Activated CD8-positive, alpha-beta memory T cell treated with anti-CD3 and anti-CD28 coated beads, Interleukin-2, amount 50 U/mL, for 24 hours (primary cell): ENCODE measurements around the gene WDR3.
"Not testable (repeated sequence)": the region's sequence is repeated elsewhere in the genome, so short reads cannot be mapped to it uniquely, and the experiment has no call there.

Experiments used
- DNase-seq: peaks from one replicate; pipeline ENCODE4 v3.0.0-alpha.2; 2020; ENCODE audit errors: extremely low read depth

The WDR3 gene

DNA sequence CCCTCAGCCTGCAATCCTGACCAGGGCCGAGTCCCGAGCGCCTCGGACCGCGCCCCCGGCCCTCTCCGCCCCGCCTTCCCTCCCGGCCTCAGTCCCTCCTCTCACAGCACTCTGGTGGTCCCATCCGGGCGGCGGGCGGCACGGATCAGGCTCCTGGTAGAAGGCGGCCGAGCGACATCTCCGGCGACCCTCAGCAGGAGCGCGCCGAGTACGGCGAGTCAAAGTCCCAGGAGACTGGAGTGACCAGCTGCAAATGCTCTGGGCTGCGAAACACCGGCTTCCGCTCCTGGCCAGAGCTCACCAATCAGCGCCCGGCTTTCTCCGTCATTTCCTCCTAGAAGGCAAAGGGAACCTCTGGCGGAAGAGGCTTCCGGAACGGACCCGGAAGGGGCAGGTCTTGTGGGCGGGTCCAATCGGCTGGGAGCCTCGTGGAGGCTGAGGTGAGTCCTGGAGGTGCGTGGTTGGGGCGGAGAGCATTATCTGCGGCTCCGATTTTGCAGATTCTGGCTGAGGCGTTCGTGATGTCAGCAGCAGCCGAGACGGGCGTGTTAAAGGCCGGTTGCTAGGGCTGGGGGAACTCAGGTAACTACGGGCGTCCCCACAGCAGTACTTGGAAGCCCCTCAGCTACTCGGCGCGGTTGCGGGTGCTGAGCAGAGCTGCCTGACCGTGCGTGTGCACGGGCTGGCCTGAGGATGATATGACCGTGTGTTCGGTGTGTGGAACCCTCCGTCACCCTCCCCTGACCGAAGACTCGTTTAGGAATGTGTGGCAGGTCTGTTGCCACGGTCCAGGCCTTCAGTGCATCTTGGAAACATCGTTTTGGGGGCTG lies at the start of gene WDR3, which contains the start of gene GDAP2:
WDR3 (plus strand) TSS at position 397 of the 830 bp plus-strand sequence. CDS start 3,581 bp downstream, outside the sequence.
GDAP2 (minus strand) TSS at position 279 of the 830 bp plus-strand sequence. CDS start 9,264 bp downstream, outside the sequence.
- DNase-seq = peak; percentile 93

- DNase-seq = no peak
Observed at GRCh38 chr1:117883616-117884015, 45.9 kb upstream of the WDR3 start.

- no peak for DNase-seq
Observed at GRCh38 chr1:117886101-117886795, 43.3 kb upstream of the WDR3 start.

DNA sequence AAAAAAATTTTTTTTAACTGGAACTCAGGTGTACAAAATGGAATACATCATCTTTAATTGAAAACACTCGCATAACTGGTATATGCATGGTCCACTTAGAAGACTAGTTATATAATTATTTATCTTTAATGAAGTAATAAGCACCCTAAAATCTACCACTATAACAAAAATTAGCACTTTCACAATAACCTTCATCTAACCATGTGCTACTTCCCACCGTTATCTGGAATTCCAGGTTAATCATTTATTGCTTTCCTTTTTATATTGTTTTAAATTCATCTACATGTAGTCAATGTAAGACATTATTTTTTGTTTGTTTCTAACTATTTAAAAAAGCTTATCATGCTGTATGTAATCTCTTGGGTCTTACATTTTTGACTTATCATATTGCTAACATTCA lies 39.1 kb upstream of the WDR3 start:
- DNase-seq = no peak

- no peak for DNase-seq
Observed at GRCh38 chr1:117892512-117892911, 37.0 kb upstream of the WDR3 start.

- DNase-seq = no peak
Observed at GRCh38 chr1:117894078-117894477, 35.5 kb upstream of the WDR3 start.

DNA sequence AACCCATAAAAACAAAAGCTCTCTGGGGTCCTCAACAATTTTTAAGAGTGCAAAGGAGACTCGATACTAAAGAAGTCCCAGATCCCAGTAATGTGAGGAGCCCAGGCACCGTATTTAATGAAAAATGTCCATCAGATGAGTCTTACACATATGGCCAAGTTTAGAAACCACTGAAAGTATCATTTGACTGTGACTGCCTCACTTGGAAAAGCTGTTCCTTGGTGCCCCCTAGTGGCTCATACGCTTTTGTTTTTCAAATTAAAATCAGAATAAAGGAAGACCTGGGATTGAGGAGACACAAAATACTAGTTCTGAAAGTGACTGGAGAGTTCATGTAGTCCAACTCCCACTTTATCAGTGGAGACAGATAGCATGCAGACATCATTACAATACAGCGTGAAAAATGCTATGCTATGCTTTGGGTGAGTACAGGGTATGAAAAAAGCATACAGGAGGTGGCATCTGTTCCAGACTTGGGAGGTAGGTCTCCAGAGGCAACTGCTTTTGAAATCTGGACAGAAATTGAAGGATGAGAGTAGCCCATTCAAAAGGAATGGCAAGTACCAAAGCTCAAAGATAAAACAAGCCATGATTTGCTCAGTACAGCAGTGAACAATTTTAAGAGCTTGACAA lies 33.9 kb upstream of the WDR3 start:
- DNase-seq = peak; percentile 34

DNA sequence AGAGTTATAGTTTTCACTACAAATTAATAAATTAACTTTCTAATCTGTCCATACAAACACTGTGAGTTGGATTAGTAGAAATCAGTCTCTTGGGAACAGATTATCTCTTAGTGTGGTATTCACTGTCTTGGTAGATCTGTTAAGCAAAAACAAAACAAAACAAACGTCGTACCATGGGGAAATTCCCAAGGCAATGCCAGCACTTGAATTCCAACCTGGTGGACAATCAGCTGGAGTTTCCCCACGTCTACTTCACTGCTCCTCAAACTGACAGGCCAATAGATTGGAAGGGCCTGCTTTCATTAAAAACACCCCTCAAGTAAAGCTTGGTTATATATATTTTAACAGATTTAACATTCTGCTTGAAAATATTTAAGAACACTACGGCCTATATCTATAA lies 32.0 kb upstream of the WDR3 start:
- no peak for DNase-seq

DNA sequence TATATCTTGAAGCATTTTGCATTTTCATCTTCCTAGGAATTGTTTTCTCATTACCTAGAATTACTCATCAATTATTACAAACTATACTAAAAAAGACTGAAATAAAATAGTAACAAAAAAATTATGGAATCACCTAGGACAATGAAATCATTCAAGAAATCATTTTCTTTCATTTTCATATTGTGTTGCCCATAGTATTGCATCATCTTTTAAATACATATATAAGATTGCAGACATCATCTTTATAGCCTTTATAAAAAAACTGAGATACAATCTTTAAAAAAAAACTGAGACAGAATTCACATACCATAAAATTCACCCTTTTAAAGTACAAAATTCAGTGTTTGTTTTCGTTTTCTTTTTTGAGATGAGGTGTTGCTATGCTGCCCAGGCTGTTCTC lies 29.7 kb upstream of the WDR3 start:
- no peak for DNase-seq

- DNase-seq = no peak
Observed at GRCh38 chr1:117902944-117903343, 26.6 kb upstream of the WDR3 start.

GRCh38 chr1:117904485-117904884 lies 25.1 kb upstream of the WDR3 start:
- DNase-seq = no peak

- no peak for DNase-seq
Observed at GRCh38 chr1:117905019-117905418, 24.5 kb upstream of the WDR3 start.

DNA sequence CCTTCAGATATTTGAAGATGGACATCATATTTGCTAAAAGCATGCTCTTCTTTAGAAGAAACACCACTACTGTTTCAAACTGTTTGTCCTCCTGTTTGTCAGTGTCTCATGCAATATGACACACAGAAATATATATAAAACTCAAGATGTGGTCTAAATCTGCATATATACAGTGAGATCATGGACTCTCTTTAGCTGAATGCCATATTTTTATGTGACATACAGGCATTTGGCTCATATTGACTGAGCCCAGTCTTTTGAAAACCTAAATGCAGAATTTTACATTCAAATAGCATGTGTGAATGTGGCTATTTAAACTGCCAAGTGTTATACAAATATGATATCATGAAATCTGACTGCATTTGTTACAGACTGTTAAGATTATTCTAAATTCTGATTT lies 18.5 kb upstream of the WDR3 start:
- DNase-seq = no peak

DNA sequence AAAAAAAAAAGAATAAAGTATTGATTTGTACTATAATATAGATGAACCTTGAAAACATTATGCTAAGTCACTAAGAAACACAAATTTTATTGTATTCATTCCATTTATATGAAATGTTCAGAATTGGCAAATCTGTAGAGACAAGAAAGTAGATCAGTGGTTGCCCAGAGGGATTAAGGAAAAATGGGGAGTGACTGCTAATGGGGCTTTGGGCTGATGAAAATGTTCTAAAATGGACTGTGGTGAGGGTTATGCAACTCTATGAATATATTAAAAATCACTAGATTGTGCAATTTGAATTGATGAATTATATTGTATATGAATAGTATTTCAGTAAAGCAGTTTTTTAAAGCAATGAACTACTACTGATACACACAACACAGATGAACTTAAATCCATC lies 10.2 kb upstream of the WDR3 start:
- no peak for DNase-seq

DNA sequence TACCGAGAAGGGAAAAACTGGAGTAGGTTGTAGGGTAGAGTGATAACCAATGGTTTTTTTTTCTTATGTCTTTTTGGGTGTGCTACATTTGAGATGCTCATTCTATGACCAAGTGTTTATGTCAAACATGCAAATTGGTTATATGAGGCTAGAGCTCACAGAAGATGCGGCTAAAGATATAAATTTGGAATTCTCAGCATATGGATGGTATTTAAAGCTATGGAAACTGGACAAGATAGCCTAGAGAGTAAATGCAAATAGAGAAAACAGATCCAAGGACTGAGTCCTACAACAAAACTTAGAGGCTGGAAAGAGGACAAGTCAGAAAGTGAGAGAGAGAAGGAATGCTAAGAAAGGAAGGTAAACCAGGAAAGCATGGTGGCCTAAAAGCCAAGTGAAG lies 7.5 kb upstream of the WDR3 start:
- DNase-seq = no peak

DNA sequence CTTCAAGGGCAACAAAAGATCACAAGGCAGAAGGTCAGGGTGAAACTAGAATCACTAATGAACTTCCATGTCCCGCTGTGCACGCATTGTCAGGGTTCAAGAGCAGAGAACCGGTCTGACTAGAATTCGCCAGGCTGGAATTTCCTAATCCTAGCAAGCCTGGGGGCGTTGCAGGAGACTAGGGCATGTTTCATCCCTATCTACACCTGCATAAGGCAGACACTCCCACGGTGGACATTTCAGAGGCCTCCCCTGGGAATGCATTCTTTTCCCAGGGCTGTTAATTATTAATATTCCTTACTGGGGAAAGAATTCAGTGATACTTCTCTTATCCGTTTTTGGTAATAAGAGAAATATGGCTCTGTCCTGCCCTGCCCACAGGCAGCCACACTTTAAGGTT lies 6.8 kb upstream of the WDR3 start:
- DNase-seq = not testable (repeated sequence)

DNA sequence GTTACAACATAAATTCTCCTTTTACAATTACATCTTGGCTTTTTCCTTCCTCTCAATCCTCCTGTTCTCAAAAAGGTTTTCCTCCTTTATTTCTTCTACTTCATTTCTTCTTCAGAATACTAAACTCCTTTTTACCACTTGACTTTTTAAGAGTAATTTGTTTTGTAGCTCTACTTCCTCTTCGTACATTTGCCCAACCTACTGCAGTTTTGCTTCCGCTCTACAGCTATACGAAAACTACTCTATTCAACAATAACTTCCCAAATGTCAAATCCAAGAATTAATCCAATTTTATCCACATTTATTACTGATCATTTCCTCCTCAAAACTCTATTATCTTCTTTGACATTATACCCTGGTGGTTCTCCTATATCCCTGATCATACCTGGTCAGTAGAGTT lies 3.6 kb upstream of the WDR3 start:
- no peak for DNase-seq

DNA sequence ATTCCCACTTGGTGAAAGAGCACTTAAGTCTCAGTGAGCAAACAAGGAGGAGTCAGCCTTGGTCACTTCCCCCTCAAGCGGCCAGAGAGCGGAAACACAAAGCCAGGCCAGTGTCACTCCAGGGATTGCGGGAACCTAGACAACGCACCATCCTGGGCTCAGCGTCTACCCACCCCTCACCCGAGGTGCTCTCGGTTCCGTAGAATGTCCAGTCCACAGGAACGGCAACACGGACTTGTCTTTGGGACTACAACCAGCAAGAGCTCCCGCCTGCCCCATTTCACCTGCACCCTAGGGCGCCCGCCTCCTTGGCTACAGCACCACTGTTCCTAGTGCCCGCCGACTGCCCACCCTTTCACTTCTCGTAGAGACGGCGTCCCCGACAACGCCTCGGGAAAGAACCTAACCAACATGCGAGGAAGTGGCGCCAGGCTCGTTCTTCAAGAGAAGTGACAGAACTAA lies 627 bp upstream of the WDR3 start:
- DNase-seq = no peak

DNA sequence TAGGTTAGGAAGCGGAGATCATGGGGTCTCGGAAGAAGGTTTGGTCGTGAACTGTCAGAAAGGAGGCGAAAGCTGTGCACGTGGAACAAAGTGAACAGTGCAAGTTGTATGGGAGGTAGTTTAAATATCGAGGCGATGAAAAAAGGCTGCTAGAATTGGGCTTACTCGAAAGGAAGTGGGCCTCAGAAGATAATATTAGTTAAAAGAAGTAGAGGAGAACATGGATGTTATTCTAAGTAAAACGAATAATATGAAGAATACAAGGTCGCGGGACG lies 571 bp downstream of the WDR3 start:
- DNase-seq = no peak

GRCh38 chr1:117930484-117930883 lies 945 bp downstream of the WDR3 start:
- DNase-seq = no peak

- no peak for DNase-seq
Observed at GRCh38 chr1:117932576-117932975, 3.0 kb downstream of the WDR3 start.

DNA sequence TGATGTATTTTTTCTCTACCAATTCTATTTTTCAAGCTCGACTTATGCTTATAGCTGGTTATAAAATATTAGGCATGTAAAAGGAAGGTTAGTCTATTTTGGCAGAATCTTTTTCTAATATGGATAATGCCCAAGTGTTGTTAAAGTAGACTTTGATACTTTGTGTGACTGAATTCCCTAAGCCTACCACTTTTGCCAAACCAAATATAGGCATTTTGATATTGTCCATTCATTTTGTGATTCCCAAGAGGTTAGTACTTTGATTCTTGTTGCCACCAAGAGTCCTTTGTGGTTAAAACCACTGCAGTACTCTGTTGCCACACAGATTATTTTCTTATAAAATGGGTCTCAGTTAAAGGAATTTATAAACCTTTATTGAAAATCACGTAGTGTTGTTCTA lies 4.2 kb downstream of the WDR3 start:
- no peak for DNase-seq

GRCh38 chr1:117942293-117942692 lies 12.8 kb downstream of the WDR3 start:
- no peak for DNase-seq
